Cardiac fibroblast (primary cell): ENCODE measurements around the gene TCEAL5.
"Not testable (repeated sequence)": the region's sequence is repeated elsewhere in the genome, so short reads cannot be mapped to it uniquely, and the experiment has no call there.

Experiments used
- DNase-seq, 2 donors: peaks; one replicate each; pipeline versions ENCODE4 v3.0.0 to v3.0.0-alpha.2; 2010; ENCODE audit warnings: low read depth in 2 of 2
- H3K4me3 ChIP-seq, 2 donors: replicated peaks in 1 of 2; 1 replicate in 1 of 2; 2 replicates in 1 of 2; pipeline ENCODE4 v1.5.1; 2011; ENCODE audit warnings: low read depth in 2 of 2, low read length in 2 of 2, mild to moderate bottlenecking in 2 of 2, moderate library complexity in 1 of 2
- CTCF ChIP-seq: IDR thresholded peaks from one replicate; pipeline ENCODE4 v1.5.1; 2011; ENCODE audit warnings: low read depth, mild to moderate bottlenecking, low read length, inconsistent platforms

Gene TCEAL5

DNA sequence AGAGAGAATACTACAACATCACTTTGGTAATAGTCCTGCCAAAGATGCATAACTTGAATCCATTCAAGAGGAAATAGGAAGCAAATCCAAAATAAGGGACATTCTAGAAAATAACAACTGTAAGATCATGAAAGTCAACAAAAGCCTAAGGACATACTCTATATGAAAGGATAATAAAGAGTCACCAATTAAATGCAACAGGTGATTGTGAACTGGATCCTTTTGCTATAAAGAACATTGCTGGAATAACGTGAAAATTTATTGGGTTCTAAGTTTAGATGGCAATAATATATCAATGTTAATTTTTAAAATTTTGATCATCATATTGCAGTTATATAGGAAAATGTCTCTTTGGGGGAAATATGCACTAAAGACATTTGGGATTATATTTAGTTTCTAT is 41.7 kb downstream of the TCEAL5 start:
- no peak for TF ChIP-seq CTCF
- H3K4me3 ChIP-seq = no peak overlapping the region
- no peak for DNase-seq

GRCh38 chrX:103233263-103233662 is 43.3 kb downstream of the TCEAL5 start:
- no peak overlapping the region for H3K4me3 ChIP-seq
- no peak for TF ChIP-seq CTCF
- no peak for DNase-seq

DNA sequence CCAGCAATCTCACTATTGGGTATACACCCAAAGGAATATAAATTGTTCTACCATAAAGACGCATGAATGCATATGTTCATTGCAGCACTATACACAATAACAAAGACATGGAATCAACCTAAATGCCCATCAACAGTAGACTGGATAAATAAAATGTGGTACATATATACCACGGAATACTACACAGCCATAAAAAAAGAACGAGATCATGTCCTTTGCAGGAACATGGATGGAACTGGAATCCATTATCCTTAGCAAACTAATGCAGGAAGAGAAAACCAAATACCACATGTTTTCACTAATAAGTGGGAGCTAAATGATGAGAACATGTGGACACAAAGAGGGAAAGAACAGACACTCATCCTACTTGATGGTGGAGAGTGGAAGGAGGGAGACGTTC is 50.6 kb downstream of the TCEAL5 start:
- H3K4me3 ChIP-seq, DNase-seq: not testable (repeated sequence)
